HepG2 (cell line): ENCODE data around the gene CHFR. TPM values are rescaled to one million over a fixed set of nuclear protein-coding genes. Genes with fewer than 3 reads are reported as not detected.
A peak's percentile ranks its signal among the peaks of the same experiment; 100 is the strongest.

Experiments used
- ARNTL ChIP-seq: sonication (generic); formaldehyde crosslinking; IDR thresholded peaks from 2 replicates; pipeline ENCODE4 v1.4.0; 2020; ENCODE audit warnings: mild to moderate bottlenecking, missing genetic modification reagents
- CEBPZ ChIP-seq: IDR thresholded peaks from 2 replicates; pipeline ENCODE4 v1.6.1; 2012; ENCODE audit warnings: low read length, improper control_type of control experiment
- CHD4 ChIP-seq: fragments of 200-600 bp; sonication (generic); IDR thresholded peaks from 2 replicates; pipeline ENCODE4 v1.7.0; 2017; ENCODE audit warnings: mild to moderate bottlenecking, low read length, borderline replicate concordance
- DBP ChIP-seq: sonication (generic); formaldehyde crosslinking; IDR thresholded peaks from 2 replicates; pipeline ENCODE4 v1.4.0; 2020; ENCODE audit warnings: missing genetic modification reagents; ENCODE audit errors: not compliant biosample characterization
- ELF4 ChIP-seq: sonication (generic); formaldehyde crosslinking; IDR thresholded peaks from 2 replicates; pipeline ENCODE4 v1.5.0; 2020; ENCODE audit warnings: missing genetic modification reagents, mild to moderate bottlenecking, moderate library complexity, borderline replicate concordance
- GABPB1 ChIP-seq: IDR thresholded peaks from 2 replicates; pipeline ENCODE4 v1.6.1; 2016; ENCODE audit warnings: mild to moderate bottlenecking, missing genetic modification reagents, moderate library complexity, missing compliant biosample characterization
- HDAC1 ChIP-seq: sonication (generic); formaldehyde crosslinking; IDR thresholded peaks from 2 replicates; pipeline ENCODE4 v1.5.1; 2020; ENCODE audit warnings: mild to moderate bottlenecking, missing genetic modification reagents
- HMG20A ChIP-seq: IDR thresholded peaks from 2 replicates; pipeline ENCODE4 v1.6.1; 2016; ENCODE audit warnings: borderline replicate concordance
- HMGA1 ChIP-seq: sonication (generic); formaldehyde crosslinking; conservative IDR thresholded peaks from 2 replicates; pipeline ENCODE4 v1.4.0; 2020; ENCODE audit warnings: missing genetic modification reagents
- KAT8 ChIP-seq: IDR thresholded peaks from 2 replicates; pipeline ENCODE4 v1.6.1; 2016; ENCODE audit warnings: missing genetic modification reagents, missing compliant biosample characterization
- KDM5A ChIP-seq: fragments of 200-600 bp; sonication (generic); IDR thresholded peaks from 2 replicates; pipeline ENCODE4 v1.7.0; 2018; ENCODE audit warnings: antibody characterized with exemption, mild to moderate bottlenecking, low read length, borderline replicate concordance
- RBFOX2 ChIP-seq: fragments of 200-400 bp; formaldehyde crosslinking; IDR thresholded peaks from 2 replicates; pipeline ENCODE4 v1.6.1; 2017; ENCODE audit warnings: low read depth, mild to moderate bottlenecking, low read length
- SMYD3 ChIP-seq: sonication (generic); formaldehyde crosslinking; IDR thresholded peaks from 2 replicates; pipeline ENCODE4 v1.8.1; 2023; ENCODE audit warnings: mild to moderate bottlenecking, missing genetic modification reagents
- SOX6 ChIP-seq, 2 experiments: fragments of 450-650 bp in 1 of 2; sonication (generic) in 1 of 2; formaldehyde crosslinking in 1 of 2; IDR thresholded peaks; 2 replicates each; pipeline versions ENCODE4 v1.4.0 to v1.6.1; 2017 to 2020; ENCODE audit warnings: antibody characterized with exemption in 1 of 2, mild to moderate bottlenecking in 1 of 2, missing genetic modification reagents in 1 of 2
- TBP ChIP-seq: sonication (generic); formaldehyde crosslinking; IDR thresholded peaks from 2 replicates; pipeline ENCODE4 v1.5.0; 2020; ENCODE audit warnings: missing genetic modification reagents
- ZKSCAN8 ChIP-seq: IDR thresholded peaks from 2 replicates; pipeline ENCODE4 v1.6.1; 2016; ENCODE audit warnings: borderline replicate concordance, missing genetic modification reagents, missing compliant biosample characterization
- ZNF501 ChIP-seq: sonication (generic); formaldehyde crosslinking; IDR thresholded peaks from 2 replicates; pipeline ENCODE4 v1.5.1; 2020; ENCODE audit warnings: mild to moderate bottlenecking, moderate library complexity, missing genetic modification reagents
- ZSCAN25 ChIP-seq: sonication (generic); formaldehyde crosslinking; IDR thresholded peaks from 2 replicates; pipeline ENCODE4 v1.8.0; 2022; ENCODE audit warnings: mild to moderate bottlenecking, missing genetic modification reagents
- ZSCAN5A ChIP-seq: sonication (generic); formaldehyde crosslinking; IDR thresholded peaks from 2 replicates; pipeline ENCODE4 v1.8.0; 2022; ENCODE audit warnings: mild to moderate bottlenecking, missing genetic modification reagents, borderline replicate concordance
- ZZZ3 ChIP-seq: sonication (generic); formaldehyde crosslinking; IDR thresholded peaks from 2 replicates; pipeline ENCODE4 v1.4.0; 2020; ENCODE audit warnings: missing genetic modification reagents, mild to moderate bottlenecking, borderline replicate concordance
- polyA plus RNA-seq, 8 experiments: library from polyadenylated mRNA; depleted of rRNA in 3 of 8; stranded (reverse) in 7 of 8; unstranded in 1 of 8; fragments of >200 nt; fragmentation: Illumina TruSeq in 4 of 8; extraction: Trizol in 4 of 8; gene quantifications; 2 replicates each; pipeline versions ENCODE4 v1.2.1 to v1.2.3, GENCODE V29; 2011 to 2016; ENCODE audit warnings: low read depth in 4 of 8, missing spikeins in 1 of 8, mixed read lengths in 1 of 8; ENCODE audit not compliant: insufficient read depth in 1 of 8
- total RNA-seq, 5 experiments: library from RNA; depleted of rRNA; stranded (reverse); fragments of >200 nt; fragmentation: Illumina TruSeq; extraction: Trizol; gene quantifications; 2 replicates each; pipeline ENCODE4 v1.2.3, GENCODE V29; 2016; ENCODE audit warnings: low read depth in 1 of 5

Gene CHFR
- total and polyA plus RNA-seq, 2 of the 13 experiments (the other 11 are each of a cell fraction or from before 2014, with no cell fraction given) = 21.4 to 21.5 TPM

- TF ChIP-seq HMG20A = no peak
- peak; percentile 78; the same call in 1 of the 2 replicates for TF ChIP-seq ZSCAN5A (CRISPR knock-in tag)
- no peak for TF ChIP-seq SOX6 (IDR thresholded peaks at IDR 0.05)
- TF ChIP-seq SOX6 (CRISPR knock-in tag; IDR thresholded peaks at IDR 0.05) = peak; percentile 55; the same call in 1 of the 2 replicates
- TF ChIP-seq SMYD3 (CRISPR knock-in tag) = 0 out of 2 replicates have a peak, but pooled peaks have one; percentile 54
- 0 out of 2 replicates have a peak, but pooled peaks have one; percentile 50 for TF ChIP-seq ZKSCAN8
- no peak for TF ChIP-seq ZNF501
- TF ChIP-seq DBP = no peak
- TF ChIP-seq KAT8 (CRISPR knock-in tag) = peak; percentile 98
- peak; percentile 71 for TF ChIP-seq ZZZ3 (CRISPR knock-in tag)
- 0 out of 2 replicates have a peak, but pooled peaks have one; percentile 29 for TF ChIP-seq ELF4 (CRISPR knock-in tag)
- no peak for TF ChIP-seq ARNTL (CRISPR knock-in tag)
- TF ChIP-seq TBP (CRISPR knock-in tag) = 0 out of 2 replicates have a peak, but pooled peaks have one; percentile 44
- no peak for TF ChIP-seq HMGA1
- TF ChIP-seq RBFOX2 = peak; percentile 91
- peak; percentile 83 for TF ChIP-seq HDAC1
- TF ChIP-seq CHD4 = no peak
- 0 out of 2 replicates have a peak, but pooled peaks have one; percentile 51 for TF ChIP-seq ZSCAN25
- TF ChIP-seq GABPB1 = peak; percentile 97
- no peak for TF ChIP-seq CEBPZ
- TF ChIP-seq KDM5A = peak; percentile 98
These were observed 58.5 kb downstream of the CHFR start, which contains the start of gene GOLGA3 (continued) for GRCh38 chr12:132828706-132829534.
